ENCODE results near the gene FOXC1.

Gene FOXC1

DNA sequence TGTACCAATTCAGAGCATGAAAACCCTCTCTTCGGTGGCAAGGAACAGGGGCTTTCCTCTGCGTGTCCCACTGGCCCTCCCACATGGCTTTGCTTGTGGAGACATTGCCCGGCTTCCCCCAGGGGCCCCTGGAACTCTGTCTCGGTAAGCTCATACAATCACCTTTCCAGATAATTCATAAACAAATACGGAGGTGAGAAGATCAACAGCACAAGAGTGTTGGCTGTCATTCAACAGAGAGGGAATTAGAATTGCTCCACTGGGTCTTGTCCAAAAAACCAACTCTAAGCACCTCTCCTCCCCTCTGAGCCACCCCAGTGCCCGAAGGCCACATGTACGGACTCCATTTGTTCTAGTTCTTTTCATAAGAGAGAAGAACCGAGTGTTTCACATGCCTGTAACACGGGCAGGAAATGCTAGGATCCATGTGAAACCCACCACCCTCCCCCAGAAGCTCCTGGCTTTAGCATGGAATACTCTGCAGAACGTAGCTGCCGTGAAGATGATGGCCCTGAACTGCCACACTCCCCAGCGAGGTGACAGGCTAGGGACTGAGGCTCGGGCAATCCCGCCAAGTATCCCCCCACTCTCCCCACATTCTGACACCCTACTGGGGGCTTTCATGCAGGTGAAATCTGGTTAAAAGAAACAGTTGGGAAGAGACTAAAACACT lies 24.6 kb upstream of the FOXC1 start:
- no peak for DNase-seq (ENCODE audit: low read depth)

DNA sequence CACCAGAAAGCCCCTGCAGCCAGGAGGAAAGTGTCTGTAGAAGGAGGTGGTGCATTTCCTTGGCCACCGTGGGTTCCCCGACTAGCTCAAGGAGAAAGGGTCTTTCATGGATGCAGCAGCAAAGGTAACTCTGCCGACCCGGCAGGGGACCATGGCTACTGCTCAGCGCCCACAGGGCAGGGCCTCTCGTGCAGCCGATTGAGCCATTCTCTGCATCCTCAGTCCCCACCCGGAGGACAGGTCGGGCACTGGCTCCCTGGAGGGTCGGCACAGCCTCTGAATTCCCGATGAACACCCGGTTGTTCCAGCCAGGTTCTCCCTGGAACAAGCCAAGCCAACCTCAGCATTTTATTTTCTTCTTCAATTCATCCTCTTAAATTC lies 24.1 kb upstream of the FOXC1 start:
- DNase-seq (ENCODE audit: low read depth): no peak

DNA sequence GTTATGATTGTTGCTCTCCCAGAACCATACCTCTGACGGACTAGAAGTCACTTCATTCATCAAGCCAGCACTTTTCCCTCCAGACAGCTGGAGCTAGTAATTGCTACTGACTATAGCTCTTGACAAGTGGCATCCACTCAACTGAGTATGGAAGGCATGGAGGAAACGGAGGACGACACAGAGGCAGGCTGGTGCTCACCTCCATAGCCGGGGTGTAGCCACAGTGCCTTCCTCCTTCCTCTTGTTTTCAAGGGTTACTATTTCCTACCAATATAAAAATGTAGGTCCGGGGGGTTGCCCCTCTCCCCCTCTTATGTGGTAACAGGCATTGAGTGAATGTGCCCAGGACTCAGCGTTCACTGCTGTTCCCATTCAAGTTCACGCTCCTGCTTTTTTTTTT lies 23.5 kb upstream of the FOXC1 start:
- DNase-seq (ENCODE audit: low read depth): no peak

DNA sequence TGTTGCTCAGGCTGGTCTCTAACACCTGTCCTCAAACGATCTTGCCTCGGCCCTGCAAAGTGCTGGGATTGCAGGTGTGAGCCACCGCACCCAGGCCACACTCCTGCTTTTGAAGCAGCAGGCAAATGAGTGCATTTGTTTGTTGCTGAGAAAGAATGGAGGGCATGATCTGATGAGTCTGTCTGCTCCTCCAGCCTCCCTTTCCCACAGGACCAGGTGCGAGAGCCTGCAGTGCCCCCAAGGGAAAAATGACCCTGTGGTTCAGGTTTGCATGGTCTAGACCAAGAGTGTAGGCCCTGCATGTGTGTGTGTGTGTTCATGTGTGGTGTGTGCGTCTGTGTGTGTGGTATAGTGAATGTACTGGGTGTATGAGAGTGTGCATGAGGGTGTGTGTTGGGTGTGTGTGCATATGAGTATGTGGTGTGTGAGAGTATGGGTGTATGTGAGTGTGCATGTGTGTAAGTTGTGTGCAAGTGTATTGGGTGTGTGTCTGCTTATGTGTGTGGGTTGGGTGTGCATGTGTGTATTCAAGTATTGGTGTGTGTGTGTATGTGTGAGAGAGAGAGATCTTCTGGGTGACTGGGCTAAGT lies 22.8 kb upstream of the FOXC1 start:
- no peak for DNase-seq (ENCODE audit: low read depth)

DNA sequence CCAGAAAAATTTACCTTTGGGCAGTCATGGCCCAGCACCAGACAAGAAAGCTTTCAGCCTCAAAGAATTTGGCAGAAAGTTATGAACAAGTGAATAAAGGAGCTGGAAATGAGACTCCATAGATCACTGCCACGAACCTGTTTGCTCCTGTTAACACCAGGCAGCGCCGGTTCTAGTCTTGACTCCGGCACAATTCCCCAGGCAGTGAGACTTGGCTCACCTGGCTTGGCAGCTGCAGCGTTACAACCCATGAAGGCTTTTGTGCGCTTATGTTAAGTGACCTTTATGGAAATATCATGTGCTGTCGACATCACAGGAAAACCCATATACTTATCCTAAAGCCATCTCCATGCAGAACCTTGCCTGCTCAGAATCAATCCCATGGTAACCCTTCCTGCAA lies 22.2 kb upstream of the FOXC1 start:
- no peak for DNase-seq (ENCODE audit: low read depth)

DNA sequence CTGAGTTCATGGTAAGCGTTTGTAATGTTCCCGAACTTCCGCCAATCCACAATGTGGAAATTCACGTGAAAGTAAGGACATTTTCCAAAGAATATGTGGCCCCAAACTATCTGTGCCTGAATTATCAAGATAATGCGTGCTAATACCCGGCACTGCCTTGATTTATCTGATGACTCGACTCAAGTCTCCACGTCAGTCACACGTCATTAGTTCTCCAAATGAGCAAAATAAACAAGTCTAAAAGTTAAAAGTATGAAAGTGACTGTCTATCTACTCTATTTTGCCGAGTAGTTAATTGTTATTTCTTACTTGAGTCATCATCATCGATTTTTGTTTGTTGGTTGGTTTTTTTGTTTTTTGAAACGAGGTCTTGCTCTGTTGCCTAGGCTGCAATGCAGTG lies 21.7 kb upstream of the FOXC1 start:
- DNase-seq (ENCODE audit: low read depth): no peak

GRCh38 chr6:1589208-1589607 lies 20.5 kb upstream of the FOXC1 start:
- no peak for DNase-seq (ENCODE audit: low read depth)

DNA sequence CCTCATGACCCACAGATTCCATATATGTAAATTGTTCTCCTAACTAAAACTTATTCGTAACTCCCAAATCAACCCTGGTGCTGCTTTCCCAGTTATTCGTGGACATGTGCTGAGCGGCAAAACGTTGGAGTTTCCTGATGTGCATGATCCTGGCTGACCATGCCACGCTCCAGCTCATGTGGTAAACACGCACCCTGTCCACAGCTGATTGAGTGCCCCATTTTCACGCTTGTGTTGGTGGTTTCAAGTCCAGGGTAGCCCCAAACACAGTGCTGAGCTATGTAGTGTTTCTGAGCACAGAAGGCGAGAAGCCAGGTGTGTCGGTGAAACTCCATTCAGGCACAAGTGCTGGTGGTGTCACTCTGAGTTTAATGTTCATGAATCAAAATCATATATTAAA lies 19.1 kb upstream of the FOXC1 start:
- DNase-seq (ENCODE audit: low read depth): no peak

DNA sequence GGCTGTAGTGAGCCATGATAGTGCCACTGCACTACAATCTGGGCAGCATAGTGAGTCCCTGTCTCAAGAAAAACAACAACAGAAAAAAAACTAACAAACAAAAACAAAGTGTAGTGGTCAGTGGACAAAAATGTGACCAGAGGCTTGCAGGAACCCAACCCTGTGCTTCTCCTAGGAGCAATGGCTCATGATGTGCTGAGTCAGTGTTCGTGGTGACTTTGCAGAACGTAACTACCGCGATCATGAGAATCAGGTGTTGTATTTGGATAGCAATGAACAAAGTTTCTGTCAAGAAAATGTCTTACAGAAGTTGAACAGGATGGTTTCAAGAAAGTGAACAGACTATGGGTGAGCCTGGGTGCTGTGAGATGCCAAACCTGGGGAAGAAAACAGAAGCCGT lies 18.5 kb upstream of the FOXC1 start:
- no peak for DNase-seq (ENCODE audit: low read depth)

DNA sequence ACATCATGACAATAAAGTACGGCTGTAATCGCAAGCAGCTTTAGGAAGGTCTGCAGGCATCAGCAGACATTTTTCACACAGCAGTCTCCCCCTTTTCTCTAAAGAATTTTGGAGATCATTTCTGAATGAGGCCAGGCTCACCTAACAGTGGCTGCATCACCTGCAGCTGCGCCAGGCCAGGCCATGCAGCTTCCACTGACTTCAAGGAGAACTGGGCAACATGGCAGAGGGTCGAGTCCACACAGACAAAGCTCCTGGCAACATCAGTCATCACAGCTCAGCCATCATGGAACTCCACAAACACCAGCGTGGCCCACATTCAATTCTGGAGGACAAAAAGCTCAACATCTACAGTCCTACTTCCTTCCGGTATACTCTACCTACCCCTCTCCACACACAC lies 17.8 kb upstream of the FOXC1 start:
- DNase-seq (ENCODE audit: low read depth): no peak

GRCh38 chr6:1592852-1593251 lies 16.9 kb upstream of the FOXC1 start:
- DNase-seq (ENCODE audit: low read depth): no peak

GRCh38 chr6:1593286-1593957 lies 16.3 kb upstream of the FOXC1 start:
- no peak for DNase-seq (ENCODE audit: low read depth)

DNA sequence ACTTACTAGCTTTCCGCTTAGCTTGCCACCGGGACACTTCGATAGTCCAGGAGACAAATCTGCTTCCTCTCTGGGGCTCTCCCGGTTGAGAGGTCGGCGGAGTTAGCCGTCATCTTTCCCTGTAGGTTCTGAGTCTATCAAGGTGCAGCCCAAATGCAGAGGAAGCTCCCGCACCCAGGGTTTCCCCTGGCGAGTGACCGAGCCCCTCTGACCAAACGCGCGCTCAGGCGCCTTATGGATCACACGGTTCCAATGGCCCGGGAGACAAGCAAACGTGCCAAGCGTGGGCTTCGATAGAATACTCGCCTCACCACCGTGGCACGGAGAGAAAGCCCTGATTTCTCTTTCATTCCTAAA lies 15.8 kb upstream of the FOXC1 start:
- DNase-seq (ENCODE audit: low read depth): no peak

- no peak for DNase-seq (ENCODE audit: low read depth)
These were observed 15.1 kb upstream of the FOXC1 start for GRCh38 chr6:1594445-1595200.

GRCh38 chr6:1595271-1596087 lies 14.2 kb upstream of the FOXC1 start:
- no peak for DNase-seq (ENCODE audit: low read depth)

DNA sequence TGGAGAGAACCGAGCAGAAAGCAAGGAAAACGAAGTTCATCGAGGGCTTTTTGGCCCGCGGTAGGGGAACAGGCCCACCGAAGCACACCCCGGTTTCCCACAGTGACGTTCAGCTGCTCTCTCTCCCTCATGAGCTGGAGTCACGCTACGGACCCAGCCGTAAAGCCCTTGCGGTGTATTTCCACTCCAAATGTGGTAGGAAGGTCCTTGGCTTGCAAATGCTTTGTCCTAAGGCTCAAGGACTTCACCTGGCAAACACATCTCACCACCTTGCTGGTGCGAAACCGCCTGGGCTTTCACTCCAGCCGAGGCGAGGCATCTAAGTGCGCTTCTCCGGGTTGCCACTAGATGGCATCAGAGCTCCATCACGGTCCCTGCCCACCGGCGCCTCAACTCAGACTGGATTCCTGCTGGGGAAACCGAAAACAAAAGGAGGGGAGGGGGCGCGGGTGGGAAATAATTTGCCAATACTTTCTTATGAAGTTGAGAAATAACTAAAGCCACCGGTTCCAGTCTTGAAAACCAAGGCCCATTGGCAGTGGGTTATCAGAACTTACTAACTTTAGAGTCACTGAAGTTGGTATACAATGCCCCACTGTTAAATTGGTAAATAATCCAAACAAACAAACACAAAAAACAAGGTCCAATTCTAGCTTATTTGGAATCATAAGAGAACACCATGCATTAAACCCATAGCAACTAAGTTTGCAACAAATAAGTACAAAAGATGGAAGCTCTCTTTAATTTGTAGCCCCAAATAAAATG lies 13.4 kb upstream of the FOXC1 start:
- DNase-seq (ENCODE audit: low read depth): peak; percentile 59

- DNase-seq (ENCODE audit: low read depth): no peak
These were observed 12.5 kb upstream of the FOXC1 start for GRCh38 chr6:1597121-1597744.

- DNase-seq (ENCODE audit: low read depth): no peak
These were observed 11.8 kb upstream of the FOXC1 start for GRCh38 chr6:1597924-1598323.

DNA sequence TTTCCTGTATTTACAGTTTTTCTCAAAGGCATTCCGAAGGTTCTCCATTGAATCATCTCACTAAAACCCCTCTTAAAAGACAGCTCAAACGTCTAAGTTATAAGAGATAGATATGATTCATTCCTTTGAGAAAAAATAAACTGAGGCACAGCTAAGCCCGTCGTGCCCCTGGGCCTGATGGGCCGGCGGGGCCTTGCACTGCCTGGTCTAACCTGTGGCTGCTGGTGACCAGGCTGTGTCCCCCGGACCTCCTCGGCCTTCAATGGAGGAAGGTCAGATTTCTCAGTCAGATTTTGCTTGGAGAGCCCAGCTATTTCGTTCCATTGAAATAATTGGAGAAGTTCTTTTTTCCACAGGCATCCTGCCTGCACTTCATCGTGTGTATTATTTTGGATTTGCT lies 11.3 kb upstream of the FOXC1 start:
- DNase-seq (ENCODE audit: low read depth): no peak

DNA sequence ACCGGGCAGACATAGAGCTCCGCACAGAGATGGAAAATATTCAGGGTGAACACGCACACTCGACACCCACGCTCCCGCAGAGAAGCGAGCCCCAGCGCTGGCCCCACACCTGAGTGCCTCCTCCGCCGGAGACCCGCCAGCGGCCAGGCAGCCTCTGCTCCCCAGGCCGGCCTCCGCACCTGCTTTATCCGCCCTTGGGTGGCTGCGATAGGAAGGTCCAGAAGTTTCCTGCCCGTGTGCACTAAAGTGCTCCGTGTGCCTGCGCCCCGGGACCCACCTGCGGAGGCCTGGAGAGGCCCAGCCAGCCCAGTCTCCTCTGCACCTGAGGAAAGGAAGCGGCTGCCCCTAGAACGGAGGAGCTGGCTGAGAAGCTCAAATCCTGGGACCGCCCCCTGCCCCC lies 10.8 kb upstream of the FOXC1 start:
- no peak for DNase-seq (ENCODE audit: low read depth)

GRCh38 chr6:1599469-1599868 lies 10.2 kb upstream of the FOXC1 start:
- no peak for DNase-seq (ENCODE audit: low read depth)

Measured in activated T-cell treated with anti-CD3 and anti-CD28 coated beads for 1 hour (primary cell).